Measurements from ENCODE around the gene TBL3. TPM values are rescaled to one million over a fixed set of nuclear protein-coding genes. Genes with fewer than 3 reads are reported as not detected.

TBL3 gene
- total and polyA plus RNA-seq, 2 donors (not counting 1 experiment from before 2014, with no cell fraction given), result 31.9 to 52.2 TPM

- peak overlapping the region; percentile 88 for H3K4me3 Mint-ChIP-seq
- TF ChIP-seq EZH2 (IDR thresholded peaks at IDR 0.05; ENCODE audit: borderline replicate concordance, insufficient read depth, low read depth, low read length, poor library complexity, severe bottlenecking) (no peak), CTCF (IDR thresholded peaks at IDR 0.05) (no peak)
These were observed 13.8 kb downstream of the TBL3 start for GRCh38 chr16:1985466-1986150.

GRCh38 chr16:1987198-1987597, 15.3 kb downstream of the TBL3 start:
- H3K27me3 ChIP-seq (replicated peaks in 1 of 4; ENCODE audit: control extremely low read depth in 1 of 4, control insufficient read depth in 3 of 4, insufficient read depth in 4 of 4, low read length in 3 of 4), result peaks cover 0 to 9% (median 4%) of the 10 kb centered on the region in 4 experiments
- peaks cover 0 to 10% of the 10 kb centered on the region in 2 experiments for H3K36me3 ChIP-seq (replicated peaks in 1 of 2; ENCODE audit: control extremely low read depth in 1 of 2, control insufficient read depth in 1 of 2, extremely low read depth in 1 of 2, insufficient read depth in 2 of 2, low read length in 1 of 2)
- H3K4me3 ChIP-seq (ENCODE audit: control extremely low read depth in 1 of 5, extremely low read depth in 1 of 5, insufficient read depth in 1 of 5, low read depth in 2 of 5, low read length in 4 of 5), result no peak overlapping the region
- no peak overlapping the region for H3K9ac ChIP-seq (ENCODE audit: low read length)
- H3K27ac ChIP-seq (ENCODE audit: low read length in 2 of 2), result no peak overlapping the region
- WGBS (ENCODE audit: insufficient coverage), result 87% methylated on average over 8 of the region's 10 CpGs
- Mint-ChIP-seq H3K27me3 (peaks cover 6% of the 10 kb centered on the region), H3K9me3 (ENCODE audit: insufficient read depth) (no peaks in the 10 kb centered on the region), H3K4me3 (peak overlapping the region; percentile 10), H3K4me1 (peaks cover 41% of the 10 kb centered on the region), H3K27ac (no peak overlapping the region)
- DNase-seq (no peak), ATAC-seq (ENCODE audit: low read depth) (no peak)
- TF ChIP-seq EZH2 (IDR thresholded peaks at IDR 0.05; ENCODE audit: borderline replicate concordance, insufficient read depth, low read depth, low read length, poor library complexity, severe bottlenecking) (no peak), CTCF (IDR thresholded peaks at IDR 0.05) (no peak)
- ChIA-PET POLR2A (interaction anchor here (1.2 kb wide), 1 partner anchor 22 kb away, joined by 4 read pairs; the partner anchor contains the start of gene RPS2), CTCF (interaction anchor here (1.8 kb wide), 1 partner anchor 16 kb away, joined by 5 read pairs; no protein-coding TSS in a partner anchor)
- peaks cover 0 to 3% (median 0%) of the 10 kb centered on the region in 3 donors for H3K9me3 ChIP-seq (ENCODE audit: control extremely low read depth in 1 of 3, control insufficient read depth in 2 of 3, insufficient read depth in 1 of 3, low read length in 2 of 3)
- H3K4me2 ChIP-seq (replicated peaks; ENCODE audit: low read depth, low read length, poor library complexity, severe bottlenecking), result no peak overlapping the region
- H2AFZ ChIP-seq (ENCODE audit: insufficient read depth, low read depth, low read length, poor library complexity, severe bottlenecking), result no peak overlapping the region
- no peaks in the 10 kb centered on the region for H4K20me1 ChIP-seq (ENCODE audit: control insufficient read depth, insufficient read depth, low read length, poor library complexity, severe bottlenecking)
- intact Hi-C loops (cut with micrococcal nuclease), result no loop called here
- H3K79me2 ChIP-seq (ENCODE audit: control insufficient read depth, insufficient read depth, low read length), result no peaks in the 10 kb centered on the region
- peaks cover 27 to 44% of the 10 kb centered on the region in 2 donors for H3K4me1 ChIP-seq (ENCODE audit: control insufficient read depth in 2 of 2, insufficient read depth in 2 of 2, low read length in 2 of 2)

More at GRCh38 chr16:1985466-1986150, 13.8 kb downstream of the TBL3 start:
- peaks cover 19 to 33% of the 10 kb centered on the region in 2 donors for H3K4me1 ChIP-seq (ENCODE audit: control insufficient read depth in 2 of 2, insufficient read depth in 2 of 2, low read length in 2 of 2)
- no peak overlapping the region for H2AFZ ChIP-seq (ENCODE audit: insufficient read depth, low read depth, low read length, poor library complexity, severe bottlenecking)
- Mint-ChIP-seq H3K9me3 (ENCODE audit: insufficient read depth) (no peaks in the 10 kb centered on the region), H3K27me3 (peaks cover 6% of the 10 kb centered on the region), H3K4me1 (peaks cover 35% of the 10 kb centered on the region), H3K27ac (no peak overlapping the region)
- no peak for DNase-seq
- peaks cover 0 to 24% (median 13%) of the 10 kb centered on the region in 4 experiments for H3K27me3 ChIP-seq (replicated peaks in 1 of 4; ENCODE audit: control extremely low read depth in 1 of 4, control insufficient read depth in 3 of 4, insufficient read depth in 4 of 4, low read length in 3 of 4)
- ATAC-seq (ENCODE audit: low read depth), result no peak
- H3K4me3 ChIP-seq (ENCODE audit: control extremely low read depth in 1 of 5, extremely low read depth in 1 of 5, insufficient read depth in 1 of 5, low read depth in 2 of 5, low read length in 4 of 5), result no peak overlapping the region
- H3K36me3 ChIP-seq (replicated peaks in 1 of 2; ENCODE audit: control extremely low read depth in 1 of 2, control insufficient read depth in 1 of 2, extremely low read depth in 1 of 2, insufficient read depth in 2 of 2, low read length in 1 of 2), result peaks cover 0 to 10% of the 10 kb centered on the region in 2 experiments
- no peak overlapping the region for H3K9ac ChIP-seq (ENCODE audit: low read length)
- POLR2A ChIA-PET, result interaction anchor here (1.0 to 1.2 kb wide), 2 partner anchors 9 to 21 kb away, joined by 4 to 7 read pairs; partner anchors contain the start of gene RPS2
- intact Hi-C loops (cut with micrococcal nuclease), result no loop called here
- no peaks in the 10 kb centered on the region for H3K79me2 ChIP-seq (ENCODE audit: control insufficient read depth, insufficient read depth, low read length)
- H3K9me3 ChIP-seq (ENCODE audit: control extremely low read depth in 1 of 3, control insufficient read depth in 2 of 3, insufficient read depth in 1 of 3, low read length in 2 of 3), result no peaks in the 10 kb centered on the region
- CTCF ChIA-PET, result no interaction called here
- H3K4me2 ChIP-seq (replicated peaks; ENCODE audit: low read depth, low read length, poor library complexity, severe bottlenecking), result peak overlapping the region; percentile 98
- over 99% methylated on average over 14 of the region's 14 CpGs for WGBS (ENCODE audit: insufficient coverage)
- H3K27ac ChIP-seq (ENCODE audit: low read length in 2 of 2), result no peak overlapping the region
- H4K20me1 ChIP-seq (ENCODE audit: control insufficient read depth, insufficient read depth, low read length, poor library complexity, severe bottlenecking), result no peaks in the 10 kb centered on the region
